ENCODE data around the gene MPL.

DNA sequence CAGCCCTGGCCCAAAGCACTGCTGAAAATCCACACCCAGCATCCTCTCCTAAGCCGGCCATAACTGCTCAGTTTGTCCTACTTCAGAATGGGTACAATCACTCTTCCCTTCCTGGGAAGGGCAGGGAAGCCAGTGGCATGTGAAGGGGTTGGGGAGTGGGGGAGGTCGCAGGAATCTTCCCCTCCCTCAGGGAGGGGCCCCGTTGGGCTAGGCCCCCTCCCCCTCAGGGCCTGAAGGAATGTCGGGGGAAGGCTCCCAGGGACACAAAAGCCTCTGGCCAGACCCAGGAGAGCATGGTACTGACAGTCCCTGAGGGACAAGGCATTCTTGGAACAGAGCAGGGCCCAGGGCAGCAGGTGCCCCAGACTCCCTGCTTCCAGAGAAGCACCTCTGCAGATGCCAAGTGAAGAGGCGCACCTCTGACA lies 29.0 kb downstream of the MPL start:
- TF ChIP-seq, protein P1, sequence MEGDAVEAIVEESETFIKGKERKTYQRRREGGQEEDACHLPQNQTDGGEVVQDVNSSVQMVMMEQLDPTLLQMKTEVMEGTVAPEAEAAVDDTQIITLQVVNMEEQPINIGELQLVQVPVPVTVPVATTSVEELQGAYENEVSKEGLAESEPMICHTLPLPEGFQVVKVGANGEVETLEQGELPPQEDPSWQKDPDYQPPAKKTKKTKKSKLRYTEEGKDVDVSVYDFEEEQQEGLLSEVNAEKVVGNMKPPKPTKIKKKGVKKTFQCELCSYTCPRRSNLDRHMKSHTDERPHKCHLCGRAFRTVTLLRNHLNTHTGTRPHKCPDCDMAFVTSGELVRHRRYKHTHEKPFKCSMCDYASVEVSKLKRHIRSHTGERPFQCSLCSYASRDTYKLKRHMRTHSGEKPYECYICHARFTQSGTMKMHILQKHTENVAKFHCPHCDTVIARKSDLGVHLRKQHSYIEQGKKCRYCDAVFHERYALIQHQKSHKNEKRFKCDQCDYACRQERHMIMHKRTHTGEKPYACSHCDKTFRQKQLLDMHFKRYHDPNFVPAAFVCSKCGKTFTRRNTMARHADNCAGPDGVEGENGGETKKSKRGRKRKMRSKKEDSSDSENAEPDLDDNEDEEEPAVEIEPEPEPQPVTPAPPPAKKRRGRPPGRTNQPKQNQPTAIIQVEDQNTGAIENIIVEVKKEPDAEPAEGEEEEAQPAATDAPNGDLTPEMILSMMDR (IDR thresholded peaks at IDR 0.05), result no peak
- no peak for TF ChIP-seq POLR2A (IDR thresholded peaks at IDR 0.05)
